B cell (primary cell): ENCODE data around the gene KCNJ5. TPM values are rescaled to one million over a fixed set of nuclear protein-coding genes. Genes with fewer than 3 reads are reported as not detected.

ENCODE experiments used
- ATAC-seq: fragments of 200-7000 bp; cut with Tn5 transposase; one replicate; pipeline ENCODE4 v1.10.0; 2021; ENCODE audit warnings: low read depth, mild to moderate bottlenecking, moderate number of reproducible peaks, moderate library complexity
- CTCF ChIA-PET: fragments of 350-600 bp; sonication (Branson Sonifier 250); formaldehyde crosslinking; loops from one replicate; lab custom pipeline; 2021; ENCODE audit warnings: antibody characterized with exemption, inconsistent platforms; lab: Charles Lee
- POLR2A ChIA-PET: fragments of 350-600 bp; sonication (Branson Sonifier 250); formaldehyde crosslinking; loops from one replicate; lab custom pipeline; 2021; ENCODE audit warnings: antibody characterized with exemption; lab: Charles Lee
- DNase-seq: peaks from one replicate; pipeline ENCODE4 v3.0.0; 2013
- H2AFZ ChIP-seq: 2 replicates; pipeline ENCODE4 v1.6.1; 2012; ENCODE audit warnings: mild to moderate bottlenecking, low read depth, low read length; ENCODE audit not compliant: insufficient read depth, poor library complexity, severe bottlenecking
- H3K27ac ChIP-seq, 2 donors: 1 replicate in 1 of 2; 2 replicates in 1 of 2; pipeline ENCODE4 v1.5.1; 2012 to 2013; ENCODE audit warnings: low read length in 2 of 2, mild to moderate bottlenecking in 2 of 2, moderate library complexity in 1 of 2
- H3K27me3 ChIP-seq, 4 experiments: fragments of 200-600 bp in 1 of 4; sonication (generic) in 1 of 4; replicated peaks in 1 of 4; 1 replicate in 2 of 4; 2 replicates in 2 of 4; pipeline versions ENCODE4 v1.6.1 to v1.7.0; 2013 to 2016; ENCODE audit warnings: low read length in 3 of 4, mild to moderate bottlenecking in 2 of 4, mixed read lengths in 1 of 4, moderate library complexity in 1 of 4; ENCODE audit not compliant: insufficient read depth in 4 of 4, control insufficient read depth in 3 of 4; ENCODE audit errors: control extremely low read depth in 1 of 4
- H3K36me3 ChIP-seq, 2 experiments: replicated peaks in 1 of 2; 1 replicate in 1 of 2; 2 replicates in 1 of 2; pipeline versions ENCODE4 v1.6.1 to v1.7.1; 2013; ENCODE audit warnings: low read length in 1 of 2; ENCODE audit not compliant: insufficient read depth in 2 of 2, control insufficient read depth in 1 of 2; ENCODE audit errors: control extremely low read depth in 1 of 2, extremely low read depth in 1 of 2
- H3K4me1 ChIP-seq, 2 donors: fragments of 200-600 bp in 1 of 2; sonication (generic) in 1 of 2; 1 replicate in 1 of 2; 2 replicates in 1 of 2; pipeline versions ENCODE4 v1.5.1 to v1.6.1; 2013 to 2017; ENCODE audit warnings: low read length in 2 of 2; ENCODE audit not compliant: control insufficient read depth in 2 of 2, insufficient read depth in 2 of 2
- H3K4me2 ChIP-seq: replicated peaks from 2 replicates; pipeline ENCODE3; 2012; ENCODE audit warnings: mild to moderate bottlenecking, low read depth, low read length; ENCODE audit not compliant: poor library complexity, severe bottlenecking
- H3K4me3 ChIP-seq, 5 experiments: fragments of 200-600 bp in 1 of 5; sonication (generic) in 1 of 5; 1 replicate in 3 of 5; 2 replicates in 2 of 5; pipeline versions ENCODE4 v1.5.1 to v1.7.0; 2011 to 2016; ENCODE audit warnings: low read length in 4 of 5, mild to moderate bottlenecking in 4 of 5, low read depth in 2 of 5, control low read depth in 1 of 5, moderate library complexity in 1 of 5; ENCODE audit not compliant: insufficient read depth in 1 of 5; ENCODE audit errors: control extremely low read depth in 1 of 5, extremely low read depth in 1 of 5
- H3K79me2 ChIP-seq: fragments of 200-600 bp; sonication (generic); one replicate; pipeline ENCODE4 v1.6.0; 2016; ENCODE audit warnings: low read length; ENCODE audit not compliant: control insufficient read depth, insufficient read depth
- H3K9ac ChIP-seq: fragments of 200-600 bp; sonication (generic); 2 replicates; pipeline ENCODE4 v1.6.1; 2017; ENCODE audit warnings: mild to moderate bottlenecking, low read length, moderate library complexity
- H3K9me3 ChIP-seq, 3 donors: one replicate each; pipeline versions ENCODE4 v1.6.1 to v1.7.1; 2013; ENCODE audit warnings: low read length in 2 of 3; ENCODE audit not compliant: control insufficient read depth in 2 of 3, insufficient read depth in 1 of 3; ENCODE audit errors: control extremely low read depth in 1 of 3
- H4K20me1 ChIP-seq: 2 replicates; pipeline ENCODE4 v1.6.0; 2012; ENCODE audit warnings: mild to moderate bottlenecking, low read length; ENCODE audit not compliant: insufficient read depth, control insufficient read depth, poor library complexity, severe bottlenecking
- H3K27ac Mint-ChIP-seq: one replicate; pipeline ENCODE4 v1.8.0; 2021; ENCODE audit warnings: mixed read lengths
- H3K27me3 Mint-ChIP-seq: one replicate; pipeline ENCODE4 v1.8.0; 2021; ENCODE audit warnings: mixed read lengths
- H3K4me1 Mint-ChIP-seq: one replicate; pipeline ENCODE4 v1.8.0; 2021; ENCODE audit warnings: mixed read lengths
- H3K4me3 Mint-ChIP-seq: one replicate; pipeline ENCODE4 v1.8.0; 2021; ENCODE audit warnings: mixed read lengths
- H3K9me3 Mint-ChIP-seq: one replicate; pipeline ENCODE4 v1.8.0; 2022; ENCODE audit warnings: mixed read lengths; ENCODE audit not compliant: insufficient read depth
- CTCF ChIP-seq: fragments of 200-600 bp; IDR thresholded peaks from one replicate; pipeline ENCODE4 v1.8.0; 2022; ENCODE audit warnings: antibody characterized with exemption, mild to moderate bottlenecking
- EZH2 ChIP-seq: IDR thresholded peaks from 2 replicates; pipeline ENCODE4 v1.6.1; 2012; ENCODE audit warnings: borderline replicate concordance, low read depth, mild to moderate bottlenecking, moderate library complexity, low read length; ENCODE audit not compliant: insufficient read depth, poor library complexity, severe bottlenecking
- WGBS: methylation state at CpG from one replicate; pipeline ENCODE4 v1.1.5; 2013; ENCODE audit warnings: missing lambda C conversion rate; ENCODE audit not compliant: insufficient coverage; 5-methylcytosine and 5-hydroxymethylcytosine counted together
- intact Hi-C: fragments of 100-400 bp; cut with micrococcal nuclease; formaldehyde crosslinking; loops from one replicate; pipeline ENCODE4 v1.10.0; 2022
- polyA plus RNA-seq: library from polyadenylated mRNA; depleted of rRNA; stranded (reverse); fragments of >200 nt; gene quantifications from 2 replicates; pipeline ENCODE4 v1.2.3, GENCODE V29; 2012
- total RNA-seq, 2 donors: library from RNA; stranded (reverse); fragments of 120-200 nt in 1 of 2; gene quantifications; 1 replicate in 1 of 2; 2 replicates in 1 of 2; pipeline versions ENCODE4 v1.2.3 to v1.2.4, GENCODE V29; 2013 to 2022

Gene KCNJ5
- total and polyA plus RNA-seq, 2 donors (not counting 1 experiment from before 2014, with no cell fraction given) = 0.01 TPM; not detected in 1

GRCh38 chr11:128872594-128872993 lies 18.6 kb upstream of the KCNJ5 start:
- H3K4me2 ChIP-seq = no peak overlapping the region
- H3K79me2 ChIP-seq = no peaks in the 10 kb centered on the region
- no peak overlapping the region for H3K27ac ChIP-seq
- Mint-ChIP-seq H3K27ac (no peak overlapping the region), H3K27me3 (peaks cover 40% of the 10 kb centered on the region), H3K4me3 (no peak overlapping the region), H3K9me3 (no peaks in the 10 kb centered on the region), H3K4me1 (no peaks in the 10 kb centered on the region)
- H3K9me3 ChIP-seq = no peaks in the 10 kb centered on the region
- no peak overlapping the region for H2AFZ ChIP-seq
- H3K36me3 ChIP-seq = no peaks in the 10 kb centered on the region
- H3K27me3 ChIP-seq = peaks cover 0 to 17% (median 0%) of the 10 kb centered on the region in 4 experiments
- no peaks in the 10 kb centered on the region for H3K4me1 ChIP-seq
- CTCF ChIA-PET = interaction anchor here (1.1 kb wide), 1 partner anchor 61 kb away, joined by 3 read pairs; no protein-coding TSS in a partner anchor
- no peak for DNase-seq
- H3K4me3 ChIP-seq = no peak overlapping the region
- no peak overlapping the region for H3K9ac ChIP-seq
- no peak for ATAC-seq
- TF ChIP-seq CTCF (no peak), EZH2 (no peak)
- WGBS = 90% methylated on average over 3 of the region's 3 CpGs
- H4K20me1 ChIP-seq = no peaks in the 10 kb centered on the region
- POLR2A ChIA-PET = no interaction called here
- intact Hi-C loops = no loop called here

GRCh38 chr11:128874427-128874826 lies 16.7 kb upstream of the KCNJ5 start:
- Histone ChIP-seq H3K27me3 (peaks cover 0 to 17% (median 0%) of the 10 kb centered on the region in 4 experiments), H4K20me1 (no peaks in the 10 kb centered on the region), H3K4me3 (no peak overlapping the region), H3K79me2 (no peaks in the 10 kb centered on the region), H3K27ac (no peak overlapping the region), H3K36me3 (no peaks in the 10 kb centered on the region), H3K9me3 (no peaks in the 10 kb centered on the region), H3K9ac (no peak overlapping the region), H3K4me2 (no peak overlapping the region), H2AFZ (no peak overlapping the region), H3K4me1 (no peaks in the 10 kb centered on the region)
- 86% methylated on average over 2 of the region's 3 CpGs for WGBS
- ATAC-seq (no peak), DNase-seq (no peak)
- H3K9me3 Mint-ChIP-seq = no peaks in the 10 kb centered on the region
- CTCF ChIA-PET = interaction anchor here (0.8 to 2.0 kb wide), 3 partner anchors 10 to 717 kb away, joined by 3 to 9 read pairs (median 6); no protein-coding TSS in a partner anchor
- intact Hi-C loops = no loop called here
- POLR2A ChIA-PET = no interaction called here
- no peak for TF ChIP-seq EZH2
- no peak for TF ChIP-seq CTCF
- H3K27me3 Mint-ChIP-seq = peaks cover 53% of the 10 kb centered on the region
- no peak overlapping the region for H3K4me3 Mint-ChIP-seq
- H3K4me1 Mint-ChIP-seq = no peaks in the 10 kb centered on the region
- no peak overlapping the region for H3K27ac Mint-ChIP-seq
